Endothelial cell (in vitro differentiated cells): ENCODE measurements around the gene MADCAM1. TPM values are rescaled to one million over a fixed set of nuclear protein-coding genes. Genes with fewer than 3 reads are reported as not detected.

Experiments
- DNase-seq: peaks from one replicate; pipeline ENCODE4 v3.0.0; 2021; ENCODE audit warnings: low spot score
- H3K27ac Mint-ChIP-seq: one replicate; pipeline ENCODE4 v1.8.0; 2021; ENCODE audit warnings: mixed read lengths, inconsistent platforms; ENCODE audit not compliant: unreplicated experiment
- H3K27me3 Mint-ChIP-seq: one replicate; pipeline ENCODE4 v1.8.0; 2021; ENCODE audit warnings: mild to moderate bottlenecking, moderate library complexity, mixed read lengths, inconsistent platforms; ENCODE audit not compliant: unreplicated experiment
- H3K36me3 Mint-ChIP-seq: one replicate; pipeline ENCODE4 v1.8.0; 2021; ENCODE audit warnings: mild to moderate bottlenecking, low read depth, mixed read lengths, inconsistent platforms; ENCODE audit not compliant: unreplicated experiment
- H3K4me1 Mint-ChIP-seq: one replicate; pipeline ENCODE4 v1.8.0; 2021; ENCODE audit warnings: mild to moderate bottlenecking, mixed read lengths, inconsistent platforms; ENCODE audit not compliant: unreplicated experiment
- H3K4me3 Mint-ChIP-seq: one replicate; pipeline ENCODE4 v1.8.0; 2021; ENCODE audit warnings: mild to moderate bottlenecking, mixed read lengths, inconsistent platforms; ENCODE audit not compliant: unreplicated experiment
- H3K9me3 Mint-ChIP-seq: one replicate; pipeline ENCODE4 v1.8.0; 2021; ENCODE audit warnings: mixed read lengths, inconsistent platforms; ENCODE audit not compliant: unreplicated experiment
- total RNA-seq: library from RNA; stranded (reverse); fragmentation: NEBNext Ultra II Directional; extraction: Animal tissue kit (Norgen Biotek cat#: 25700); gene quantifications from one replicate; pipeline ENCODE4 v1.2.1, GENCODE V29; 2021; ENCODE audit not compliant: unreplicated experiment
- TF ChIP-seq, protein P1 (sequence below): fragments of 200-600 bp; sonication (generic); IDR thresholded peaks from one replicate; pipeline ENCODE4 v1.5.0; 2021; ENCODE audit warnings: antibody characterized with exemption; ENCODE audit not compliant: unreplicated experiment

Gene MADCAM1
- total RNA-seq, 1 donor from 2014 or later, result 6.5 TPM

DNA sequence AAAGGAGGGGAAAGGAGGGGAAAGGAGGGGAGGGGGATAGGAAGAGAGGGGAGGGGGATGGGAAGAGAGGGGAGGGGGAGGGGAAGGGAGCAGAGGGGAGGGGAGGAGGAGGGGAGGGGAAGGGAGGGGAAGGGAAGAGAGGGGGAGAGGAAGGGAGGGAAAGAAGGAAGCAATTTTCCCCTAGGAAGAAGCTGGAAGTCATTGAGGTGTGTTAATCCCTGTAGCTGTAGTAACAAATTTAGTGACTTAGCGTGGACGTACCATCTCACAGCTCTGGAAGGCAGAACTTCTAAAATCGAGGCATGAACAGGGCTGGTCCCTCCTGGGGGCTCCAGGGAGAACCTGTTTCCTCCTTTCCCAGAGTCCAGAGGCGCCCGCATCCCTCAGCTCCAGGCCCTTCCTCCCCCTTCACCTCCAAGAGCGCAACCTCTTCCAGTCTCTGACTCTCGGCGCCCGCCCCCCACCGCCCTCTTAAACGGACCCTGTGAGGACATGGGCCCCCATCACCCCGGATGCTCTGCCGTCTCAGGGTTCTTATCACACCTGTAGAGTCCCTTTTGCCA, 29.7 kb downstream of the MADCAM1 start:
- Mint-ChIP-seq H3K27me3 (peaks cover 16% of the 10 kb centered on the region), H3K27ac (no peak overlapping the region), H3K4me1 (peaks cover 2% of the 10 kb centered on the region), H3K9me3 (no peaks in the 10 kb centered on the region), H3K36me3 (no peaks in the 10 kb centered on the region), H3K4me3 (no peak overlapping the region)
- TF ChIP-seq, protein P1, sequence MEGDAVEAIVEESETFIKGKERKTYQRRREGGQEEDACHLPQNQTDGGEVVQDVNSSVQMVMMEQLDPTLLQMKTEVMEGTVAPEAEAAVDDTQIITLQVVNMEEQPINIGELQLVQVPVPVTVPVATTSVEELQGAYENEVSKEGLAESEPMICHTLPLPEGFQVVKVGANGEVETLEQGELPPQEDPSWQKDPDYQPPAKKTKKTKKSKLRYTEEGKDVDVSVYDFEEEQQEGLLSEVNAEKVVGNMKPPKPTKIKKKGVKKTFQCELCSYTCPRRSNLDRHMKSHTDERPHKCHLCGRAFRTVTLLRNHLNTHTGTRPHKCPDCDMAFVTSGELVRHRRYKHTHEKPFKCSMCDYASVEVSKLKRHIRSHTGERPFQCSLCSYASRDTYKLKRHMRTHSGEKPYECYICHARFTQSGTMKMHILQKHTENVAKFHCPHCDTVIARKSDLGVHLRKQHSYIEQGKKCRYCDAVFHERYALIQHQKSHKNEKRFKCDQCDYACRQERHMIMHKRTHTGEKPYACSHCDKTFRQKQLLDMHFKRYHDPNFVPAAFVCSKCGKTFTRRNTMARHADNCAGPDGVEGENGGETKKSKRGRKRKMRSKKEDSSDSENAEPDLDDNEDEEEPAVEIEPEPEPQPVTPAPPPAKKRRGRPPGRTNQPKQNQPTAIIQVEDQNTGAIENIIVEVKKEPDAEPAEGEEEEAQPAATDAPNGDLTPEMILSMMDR, result no peak
- DNase-seq, result no peak

DNA sequence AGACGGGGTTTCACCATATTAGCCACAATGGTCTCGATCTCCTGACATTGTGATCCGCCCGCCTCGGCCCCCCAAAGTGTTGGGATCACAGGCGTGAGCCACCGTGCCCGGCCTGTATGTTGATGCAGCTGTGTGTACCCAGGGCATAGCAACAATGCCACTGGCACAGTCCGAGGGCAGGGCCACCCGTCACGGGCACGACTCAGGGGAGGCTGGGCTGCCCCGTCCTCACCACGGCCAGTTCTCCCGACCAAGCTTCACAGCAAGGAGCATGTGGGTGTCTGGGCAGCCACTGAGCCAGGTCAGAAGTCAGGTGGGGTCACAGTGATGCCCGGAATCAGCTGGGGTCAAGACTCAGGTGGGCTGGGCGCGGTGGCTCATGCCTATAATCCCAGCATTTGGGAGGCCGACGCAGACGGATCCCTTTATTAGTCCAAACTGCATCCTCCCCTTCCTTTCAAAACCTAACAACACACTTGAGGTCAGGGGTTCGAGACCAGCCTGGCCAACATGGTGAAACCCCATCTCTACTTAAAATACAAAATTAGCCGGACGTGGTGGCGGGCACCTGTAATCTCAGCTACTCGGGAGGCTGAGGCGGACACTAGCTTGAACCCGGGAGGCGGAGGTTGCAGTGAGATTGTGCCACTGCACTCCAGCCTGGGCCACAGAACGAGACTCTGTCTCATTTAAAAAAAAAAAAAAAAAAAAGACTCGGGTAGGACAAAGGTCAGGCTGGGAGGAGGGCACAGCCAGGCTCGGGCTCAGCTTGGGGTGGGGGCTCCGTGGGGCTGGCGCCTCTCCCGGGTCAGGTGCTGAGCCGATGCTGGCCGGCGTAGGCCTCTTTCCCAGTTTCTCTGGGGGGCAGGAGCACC, 34.1 kb downstream of the MADCAM1 start:
- Mint-ChIP-seq H3K4me1 (peaks cover 7% of the 10 kb centered on the region), H3K27ac (peak overlapping the region; percentile 61), H3K36me3 (no peaks in the 10 kb centered on the region), H3K4me3 (peak overlapping the region; percentile 88), H3K9me3 (no peaks in the 10 kb centered on the region), H3K27me3 (peaks cover 8% of the 10 kb centered on the region)
- TF ChIP-seq, protein P1, result no peak
- no peak for DNase-seq

DNA sequence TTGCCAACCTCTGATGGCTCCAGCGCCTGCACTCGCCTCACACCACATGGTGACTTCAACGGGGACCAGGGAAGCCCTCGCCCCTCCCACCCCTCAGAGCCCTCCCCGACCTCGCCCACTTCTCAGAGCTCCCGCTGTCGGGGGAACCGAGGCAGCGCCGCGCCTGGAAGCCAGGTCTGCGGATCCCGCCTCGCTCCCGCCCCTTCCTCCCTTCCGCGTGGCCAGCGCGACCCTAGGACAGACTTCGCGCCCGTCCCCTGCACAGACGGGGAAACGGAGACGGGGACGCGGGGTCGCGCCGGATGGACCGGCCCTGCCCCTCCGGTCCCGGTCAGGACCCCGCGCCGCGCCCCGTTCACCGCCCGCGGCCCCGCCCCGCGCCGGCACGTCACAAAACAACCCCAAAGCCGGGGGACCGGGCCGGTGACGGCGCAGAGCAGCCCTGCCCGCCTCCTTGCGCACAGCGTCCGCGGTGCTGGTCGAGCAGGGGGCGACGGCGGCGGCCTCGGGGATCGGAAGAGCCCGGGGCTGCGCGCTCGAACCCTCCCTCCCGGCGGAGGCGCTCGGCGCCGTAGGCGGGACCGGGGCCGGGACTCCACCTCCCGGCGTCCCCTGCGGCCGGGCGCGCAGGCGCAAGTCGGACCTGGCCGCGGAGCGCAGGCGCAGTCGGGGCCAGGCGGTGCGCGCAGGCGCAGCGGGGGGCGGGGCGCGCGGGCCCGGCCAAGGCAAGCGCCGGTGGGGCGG, 34.9 kb downstream of the MADCAM1 start:
- Mint-ChIP-seq H3K36me3 (no peaks in the 10 kb centered on the region), H3K27ac (no peak overlapping the region), H3K4me3 (peak overlapping the region; percentile 88), H3K27me3 (peaks cover 8% of the 10 kb centered on the region), H3K4me1 (peaks cover 7% of the 10 kb centered on the region), H3K9me3 (no peaks in the 10 kb centered on the region)
- peak; percentile 96 for DNase-seq
- TF ChIP-seq, protein P1, result no peak

DNA sequence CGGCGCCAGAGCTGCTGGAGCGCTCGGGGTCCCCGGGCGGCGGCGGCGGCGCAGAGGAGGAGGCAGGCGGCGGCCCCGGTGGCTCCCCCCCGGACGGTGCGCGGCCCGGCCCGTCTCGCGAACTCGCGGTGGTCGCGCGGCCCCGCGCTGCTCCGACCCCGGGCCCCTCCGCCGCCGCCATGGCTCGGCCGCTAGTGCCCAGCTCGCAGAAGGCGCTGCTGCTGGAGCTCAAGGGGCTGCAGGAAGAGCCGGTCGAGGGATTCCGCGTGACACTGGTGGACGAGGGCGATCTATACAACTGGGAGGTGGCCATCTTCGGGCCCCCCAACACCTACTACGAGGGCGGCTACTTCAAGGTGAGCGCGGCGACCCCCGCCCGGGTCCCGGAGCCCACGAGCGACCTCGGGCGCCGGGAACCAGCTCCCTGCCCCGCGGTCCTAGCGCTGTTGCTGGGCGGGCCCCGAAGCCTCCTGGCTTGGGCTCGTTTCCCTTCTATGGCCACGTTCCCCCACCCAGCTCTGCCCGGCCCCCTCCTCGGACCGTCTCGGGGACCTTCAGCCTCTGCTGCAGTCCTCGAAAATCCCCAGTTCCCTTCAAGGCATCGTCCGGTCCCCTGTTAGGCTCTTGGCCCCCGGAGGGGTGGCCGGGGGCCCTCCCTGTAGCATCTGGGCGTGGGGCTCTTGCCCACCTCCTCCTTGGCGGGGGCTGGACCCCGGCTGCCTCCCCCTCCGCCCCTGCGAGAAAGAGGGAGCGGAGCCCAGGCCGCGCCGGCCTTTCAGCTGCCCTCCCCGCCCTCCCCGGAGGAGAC, 35.7 kb downstream of the MADCAM1 start, which contains the start of gene CDC34:
CDC34 (plus strand) TSS at position 8 of the 808 bp plus-strand sequence; CDS start at position 180, 172 bp downstream.
- H3K4me3 Mint-ChIP-seq, result peak within 1 kb of the TSS; percentile 94
- DNase-seq, result no peak
- no peak within 1 kb of the TSS for H3K27ac Mint-ChIP-seq
- H3K9me3 Mint-ChIP-seq, result no peaks in the 10 kb centered on the region
- TF ChIP-seq, protein P1, result no peak
- H3K36me3 Mint-ChIP-seq, result no peaks in the 10 kb centered on the region
- peaks cover 8% of the 10 kb centered on the region for H3K27me3 Mint-ChIP-seq
- peaks cover 7% of the 10 kb centered on the region for H3K4me1 Mint-ChIP-seq
